Liver (tissue), 9 donors: ENCODE results near the gene SEMA4C. TPM values are rescaled to one million over a fixed set of nuclear protein-coding genes. Genes with fewer than 3 reads are reported as not detected.

Experiments used
- DNase-seq: peaks from one replicate; pipeline ENCODE4 v3.0.0-alpha.2; 2017; ENCODE audit warnings: low spot score
- H3K27ac ChIP-seq, 2 donors: one replicate each; pipeline ENCODE4 v1.7.0; 2013; ENCODE audit warnings: inconsistent platforms in 2 of 2, low read length in 2 of 2, control low read depth in 1 of 2, low read depth in 1 of 2, mild to moderate bottlenecking in 1 of 2
- H3K27me3 ChIP-seq, 4 donors: one replicate each; pipeline versions ENCODE4 v1.6.1 to v1.7.0; 2013; ENCODE audit warnings: low read length in 3 of 4, inconsistent platforms in 1 of 4, mild to moderate bottlenecking in 1 of 4, moderate library complexity in 1 of 4; ENCODE audit not compliant: control insufficient read depth in 4 of 4, insufficient read depth in 4 of 4
- H3K36me3 ChIP-seq, 4 donors: one replicate each; pipeline versions ENCODE4 v1.6.1 to v1.7.0; 2013; ENCODE audit warnings: low read length in 3 of 4, mild to moderate bottlenecking in 3 of 4, low read depth in 1 of 4, moderate library complexity in 1 of 4; ENCODE audit not compliant: control insufficient read depth in 4 of 4, insufficient read depth in 3 of 4
- H3K4me1 ChIP-seq, 4 donors: one replicate each; pipeline versions ENCODE4 v1.6.1 to v1.7.0; 2013; ENCODE audit warnings: low read length in 3 of 4, mild to moderate bottlenecking in 3 of 4, moderate library complexity in 1 of 4; ENCODE audit not compliant: control insufficient read depth in 4 of 4, insufficient read depth in 4 of 4
- H3K4me3 ChIP-seq, 3 donors: one replicate each; pipeline versions ENCODE4 v1.6.1 to v1.7.0; 2013; ENCODE audit warnings: low read length in 3 of 3, control low read depth in 1 of 3, low read depth in 1 of 3, mild to moderate bottlenecking in 1 of 3
- H3K9ac ChIP-seq, 2 donors: one replicate each; pipeline ENCODE4 v1.7.0; 2013; ENCODE audit warnings: low read length in 2 of 2, mild to moderate bottlenecking in 2 of 2, moderate library complexity in 2 of 2, control low read depth in 1 of 2, low read depth in 1 of 2
- H3K9me3 ChIP-seq, 4 donors: one replicate each; pipeline versions ENCODE4 v1.6.1 to v1.7.0; 2013; ENCODE audit warnings: low read length in 3 of 4; ENCODE audit not compliant: control insufficient read depth in 4 of 4
- EGR1 ChIP-seq, 2 donors: IDR thresholded peaks; 2 replicates each; pipeline ENCODE4 v1.6.1; 2016 to 2018; ENCODE audit warnings: antibody characterized with exemption in 2 of 2, low read depth in 2 of 2
- FOXA1 ChIP-seq: IDR thresholded peaks from 2 replicates; pipeline ENCODE4 v1.6.1; 2016; ENCODE audit warnings: antibody characterized with exemption
- FOXA2 ChIP-seq: IDR thresholded peaks from 2 replicates; pipeline ENCODE4 v1.6.1; 2016; ENCODE audit warnings: antibody characterized with exemption
- GABPA ChIP-seq, 2 donors: IDR thresholded peaks in 1 of 2; conservative IDR thresholded peaks in 1 of 2; 2 replicates each; pipeline ENCODE4 v1.6.1; 2016; ENCODE audit warnings: antibody characterized with exemption in 2 of 2, mild to moderate bottlenecking in 1 of 2, moderate library complexity in 1 of 2
- HNF4A ChIP-seq, 2 donors: conservative IDR thresholded peaks; 2 replicates each; pipeline ENCODE4 v1.6.1; 2016; ENCODE audit warnings: antibody characterized with exemption in 2 of 2, mild to moderate bottlenecking in 2 of 2
- HNF4G ChIP-seq: IDR thresholded peaks from 2 replicates; pipeline ENCODE4 v1.6.1; 2016; ENCODE audit warnings: antibody characterized with exemption
- JUND ChIP-seq, 2 donors: IDR thresholded peaks; 2 replicates each; pipeline ENCODE4 v1.6.1; 2016; ENCODE audit warnings: antibody characterized with exemption in 2 of 2
- MAX ChIP-seq: IDR thresholded peaks from 2 replicates; pipeline ENCODE4 v1.6.1; 2016; ENCODE audit warnings: antibody characterized with exemption
- NR2F2 ChIP-seq: IDR thresholded peaks from 2 replicates; pipeline ENCODE4 v1.6.1; 2016; ENCODE audit warnings: antibody characterized with exemption
- RAD21 ChIP-seq, 2 donors: IDR thresholded peaks; 2 replicates each; pipeline ENCODE4 v1.6.1; 2016; ENCODE audit warnings: antibody characterized with exemption in 2 of 2, mild to moderate bottlenecking in 2 of 2
- REST ChIP-seq: IDR thresholded peaks from 2 replicates; pipeline ENCODE4 v1.6.1; 2016; ENCODE audit warnings: antibody characterized with exemption, mild to moderate bottlenecking
- RXRA ChIP-seq, 2 donors: IDR thresholded peaks; 2 replicates each; pipeline ENCODE4 v1.6.1; 2017 to 2018; ENCODE audit warnings: antibody characterized with exemption in 2 of 2, mild to moderate bottlenecking in 1 of 2
- SP1 ChIP-seq: IDR thresholded peaks from 2 replicates; pipeline ENCODE4 v1.6.1; 2018; ENCODE audit warnings: antibody characterized with exemption, mild to moderate bottlenecking
- TAF1 ChIP-seq: conservative IDR thresholded peaks from 2 replicates; pipeline ENCODE4 v1.6.1; 2016; ENCODE audit warnings: antibody characterized with exemption, mild to moderate bottlenecking
- YY1 ChIP-seq: IDR thresholded peaks from 2 replicates; pipeline ENCODE4 v1.6.1; 2016; ENCODE audit warnings: antibody characterized with exemption, mild to moderate bottlenecking
- ZBTB33 ChIP-seq: IDR thresholded peaks from 2 replicates; pipeline ENCODE4 v1.6.1; 2016; ENCODE audit warnings: antibody characterized with exemption
- WGBS: extraction: QIAGEN DNeasy Blood & Tissue Kit; methylation state at CpG from one replicate; pipeline ENCODE4 v1.1.7; 2013; 5-methylcytosine and 5-hydroxymethylcytosine counted together
- polyA plus RNA-seq, 2 donors: library from polyadenylated mRNA; stranded (reverse) in 1 of 2; unstranded in 1 of 2; fragments of 200-250 nt in 1 of 2; fragments of >200 nt in 1 of 2; fragmentation: Nextera tagmentation in 1 of 2; extraction: Ambion mirVana in 1 of 2; gene quantifications; one replicate each; pipeline versions ENCODE4 v1.2.1 to v1.2.3, GENCODE V29; 2013 to 2015
- total RNA-seq, 2 donors: library from RNA; depleted of rRNA; stranded (reverse); fragments of >200 nt; gene quantifications; one replicate each; pipeline ENCODE4 v1.2.3, GENCODE V29; 2014
- donor health status: healthy.
- donor health status: healthy.
- donor health status: healthy.
- donor health status: healthy.
- donor health status: healthy.

Gene SEMA4C
- total and polyA plus RNA-seq, 4 donors: 3.7 to 23.2 (median 13.2) TPM

GRCh38 chr2:96826546-96827278 lies 43.2 kb downstream of the SEMA4C start:
- 95% methylated on average over 22 of the region's 22 CpGs for WGBS
- Histone ChIP-seq H3K27ac (no peak overlapping the region), H3K9ac (no peak overlapping the region), H3K4me1 (peaks cover 4 to 39% (median 31%) of the 10 kb centered on the region in 4 donors), H3K4me3 (no peak overlapping the region), H3K9me3 (no peaks in the 10 kb centered on the region), H3K36me3 (peaks cover 19 to 43% (median 31%) of the 10 kb centered on the region in 4 donors), H3K27me3 (no peaks in the 10 kb centered on the region)
- no peak for DNase-seq
- no peak for TF ChIP-seq JUND (IDR thresholded peaks at IDR 0.05)
- TF ChIP-seq FOXA1: no peak
- TF ChIP-seq MAX: no peak
- TF ChIP-seq SP1: no peak
- no peak for TF ChIP-seq HNF4G
- TF ChIP-seq EGR1 (IDR thresholded peaks at IDR 0.05; ENCODE audit: low read depth in 2 of 2): no peak
- no peak for TF ChIP-seq RAD21 (IDR thresholded peaks at IDR 0.05)
- TF ChIP-seq REST: no peak

GRCh38 chr2:96825057-96825456 lies 44.8 kb downstream of the SEMA4C start:
- Histone ChIP-seq H3K36me3 (peaks cover 19 to 40% (median 30%) of the 10 kb centered on the region in 4 donors), H3K9ac (no peak overlapping the region), H3K27me3 (no peaks in the 10 kb centered on the region), H3K4me3 (no peak overlapping the region), H3K9me3 (no peaks in the 10 kb centered on the region), H3K4me1 (peaks cover 10 to 39% (median 31%) of the 10 kb centered on the region in 4 donors), H3K27ac (no peak overlapping the region)
- no peak for TF ChIP-seq HNF4G
- no peak for TF ChIP-seq FOXA1
- no peak for TF ChIP-seq FOXA2
- TF ChIP-seq TAF1: no peak
- no peak for TF ChIP-seq JUND (IDR thresholded peaks at IDR 0.05)
- no peak for TF ChIP-seq NR2F2
- no peak for TF ChIP-seq YY1
- TF ChIP-seq GABPA (IDR thresholded peaks at IDR 0.05 in 1 of 2, conservative IDR thresholded peaks at IDR 0.05 in 1 of 2): no peak
- TF ChIP-seq MAX: no peak
- no peak for TF ChIP-seq HNF4A (conservative IDR thresholded peaks at IDR 0.05)
- TF ChIP-seq RXRA (IDR thresholded peaks at IDR 0.05): no peak
- TF ChIP-seq ZBTB33: no peak
- TF ChIP-seq EGR1 (IDR thresholded peaks at IDR 0.05; ENCODE audit: low read depth in 2 of 2): no peak
- WGBS: 95% methylated on average over 14 of the region's 14 CpGs
- no peak for DNase-seq
